Effector memory CD8-positive, alpha-beta T cell (primary cell): ENCODE measurements around the gene CPTP.

Experiments used
- ATAC-seq: fragments of 150-1000 bp; cut with Tn5 transposase; replicated peaks from 2 replicates; pipeline ENCODE4 v1.10.0; 2021; ENCODE audit warnings: mild to moderate bottlenecking, moderate library complexity
- DNase-seq, 3 experiments: peaks; one replicate each; pipeline ENCODE4 v3.0.0; 2021
- H3K27ac Mint-ChIP-seq, 2 donors: one replicate each; pipeline ENCODE4 v1.8.0; 2022; ENCODE audit warnings: mild to moderate bottlenecking in 2 of 2, mixed read lengths in 2 of 2, moderate library complexity in 2 of 2
- H3K27me3 Mint-ChIP-seq, 2 donors: one replicate each; pipeline ENCODE4 v1.8.0; 2022; ENCODE audit warnings: mixed read lengths in 2 of 2
- H3K36me3 Mint-ChIP-seq: one replicate; pipeline ENCODE4 v1.8.0; 2022; ENCODE audit warnings: mild to moderate bottlenecking, moderate library complexity, mixed read lengths; ENCODE audit not compliant: insufficient read depth
- H3K4me1 Mint-ChIP-seq, 2 donors: one replicate each; pipeline ENCODE4 v1.8.0; 2022; ENCODE audit warnings: low read depth in 2 of 2, mixed read lengths in 2 of 2
- H3K4me3 Mint-ChIP-seq, 2 donors: one replicate each; pipeline ENCODE4 v1.8.0; 2022; ENCODE audit warnings: mild to moderate bottlenecking in 2 of 2, mixed read lengths in 2 of 2, moderate library complexity in 2 of 2
- H3K9me3 Mint-ChIP-seq, 2 donors: one replicate each; pipeline ENCODE4 v1.8.0; 2022; ENCODE audit warnings: mixed read lengths in 2 of 2

The CPTP gene

DNA sequence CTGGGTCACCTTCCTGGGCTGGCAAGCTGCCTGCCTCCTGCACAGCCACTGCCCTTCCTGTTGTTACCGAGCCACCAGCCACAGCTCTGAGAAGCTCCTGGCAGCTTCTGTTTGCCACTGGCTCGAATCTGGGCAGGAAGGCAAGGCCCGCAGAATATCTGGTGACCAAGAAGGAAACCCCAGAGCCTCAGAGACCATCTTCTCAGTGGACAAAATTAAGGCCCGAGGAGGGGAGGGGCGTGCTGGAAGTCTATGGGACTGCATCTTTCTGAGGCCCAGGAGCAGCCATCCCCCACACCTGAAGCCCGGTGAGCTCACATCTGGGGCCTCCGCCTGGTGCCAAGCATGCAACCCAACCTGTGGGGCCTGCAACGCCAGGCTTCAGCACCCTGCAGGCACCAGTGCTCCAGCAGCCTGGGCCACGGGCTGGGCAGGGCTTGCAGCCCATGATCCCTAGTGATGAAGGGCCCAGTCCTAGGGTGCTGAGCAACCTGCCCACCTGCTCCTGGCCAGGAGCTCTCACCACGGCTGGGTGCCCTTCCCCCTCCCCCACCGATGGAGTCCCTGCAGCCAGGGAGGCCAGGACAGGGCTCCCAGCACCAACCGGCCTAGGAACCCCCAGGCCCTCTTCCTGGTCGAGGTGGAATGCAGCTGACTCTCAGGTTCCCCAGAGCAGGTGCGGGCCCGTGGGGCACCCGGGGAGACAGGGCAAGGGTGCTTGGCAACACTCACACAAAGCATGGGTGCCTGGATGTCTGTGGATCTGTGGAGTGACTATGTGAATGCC is 879 bp downstream of the CPTP start:
- DNase-seq (no peak), ATAC-seq (no peak)
- Mint-ChIP-seq H3K9me3 (no peaks in the 10 kb centered on the region), H3K27me3 (no peaks in the 10 kb centered on the region), H3K36me3 (peaks cover 16% of the 10 kb centered on the region), H3K4me3 (peak overlapping the region; percentile 86 to 92), H3K4me1 (peaks cover 19 to 31% of the 10 kb centered on the region in 2 donors), H3K27ac (peak overlapping the region in 1 of 2 donors; percentile 91)

DNA sequence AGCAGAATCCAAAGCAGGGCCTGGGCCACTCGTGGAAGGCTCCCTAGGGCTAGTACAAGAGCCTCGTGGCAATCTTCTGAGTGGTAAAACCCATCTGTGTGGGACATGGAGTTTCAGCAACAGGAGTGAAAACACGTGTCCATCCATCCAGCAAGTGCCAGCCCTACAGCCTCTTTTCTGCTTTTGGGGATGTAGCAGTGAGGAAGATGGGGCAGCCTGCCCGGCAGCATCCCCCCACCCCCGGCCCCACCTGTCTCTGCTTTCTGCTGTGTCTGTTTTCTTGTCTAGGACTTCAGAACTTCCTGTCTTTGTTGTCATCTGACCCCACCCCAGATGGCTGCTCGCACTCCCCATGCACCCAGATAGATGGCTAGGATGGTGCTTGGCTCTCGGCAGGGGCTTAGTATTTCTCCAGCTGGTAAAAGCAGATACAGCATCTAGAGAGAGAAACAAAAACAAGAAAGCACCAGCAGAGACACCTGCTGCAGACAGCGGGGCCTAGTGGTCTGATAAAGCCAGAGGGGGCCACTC is 1.5 kb downstream of the CPTP start:
- Mint-ChIP-seq H3K4me3 (peak overlapping the region; percentile 86 to 92), H3K4me1 (peaks cover 19 to 31% of the 10 kb centered on the region in 2 donors), H3K9me3 (no peaks in the 10 kb centered on the region), H3K27ac (peak overlapping the region in 1 of 2 donors; percentile 91), H3K27me3 (no peaks in the 10 kb centered on the region), H3K36me3 (peaks cover 16% of the 10 kb centered on the region)
- ATAC-seq (no peak), DNase-seq (no peak)

DNA sequence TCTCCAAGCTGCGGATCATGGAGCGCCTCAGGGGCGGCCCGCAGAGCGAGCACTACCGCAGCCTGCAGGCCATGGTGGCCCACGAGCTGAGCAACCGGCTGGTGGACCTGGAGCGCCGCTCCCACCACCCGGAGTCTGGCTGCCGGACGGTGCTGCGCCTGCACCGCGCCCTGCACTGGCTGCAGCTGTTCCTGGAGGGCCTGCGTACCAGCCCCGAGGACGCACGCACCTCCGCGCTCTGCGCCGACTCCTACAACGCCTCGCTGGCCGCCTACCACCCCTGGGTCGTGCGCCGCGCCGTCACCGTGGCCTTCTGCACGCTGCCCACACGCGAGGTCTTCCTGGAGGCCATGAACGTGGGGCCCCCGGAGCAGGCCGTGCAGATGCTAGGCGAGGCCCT is 2.7 kb downstream of the CPTP start:
- ATAC-seq, result no peak
- H3K27ac Mint-ChIP-seq, result peak overlapping the region in 1 of 2 donors; percentile 57

DNA sequence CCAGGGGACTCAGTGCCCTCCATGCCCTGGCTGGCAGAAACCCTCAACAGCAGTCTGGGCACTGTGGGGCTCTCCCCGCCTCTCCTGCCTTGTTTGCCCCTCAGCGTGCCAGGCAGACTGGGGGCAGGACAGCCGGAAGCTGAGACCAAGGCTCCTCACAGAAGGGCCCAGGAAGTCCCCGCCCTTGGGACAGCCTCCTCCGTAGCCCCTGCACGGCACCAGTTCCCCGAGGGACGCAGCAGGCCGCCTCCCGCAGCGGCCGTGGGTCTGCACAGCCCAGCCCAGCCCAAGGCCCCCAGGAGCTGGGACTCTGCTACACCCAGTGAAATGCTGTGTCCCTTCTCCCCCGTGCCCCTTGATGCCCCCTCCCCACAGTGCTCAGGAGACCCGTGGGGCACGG is 3.7 kb downstream of the CPTP start:
- Mint-ChIP-seq H3K9me3 (no peaks in the 10 kb centered on the region), H3K36me3 (peaks cover 21% of the 10 kb centered on the region)

More for the DNA sequence above, 2.7 kb downstream of the CPTP start:
- no peaks in the 10 kb centered on the region for H3K27me3 Mint-ChIP-seq
- peak overlapping the region in 1 of 2 donors; percentile 44 for H3K4me3 Mint-ChIP-seq
- peaks cover 16% of the 10 kb centered on the region for H3K36me3 Mint-ChIP-seq
- no peaks in the 10 kb centered on the region for H3K9me3 Mint-ChIP-seq
- peaks cover 19 to 26% of the 10 kb centered on the region in 2 donors for H3K4me1 Mint-ChIP-seq
- no peak for DNase-seq

DNA sequence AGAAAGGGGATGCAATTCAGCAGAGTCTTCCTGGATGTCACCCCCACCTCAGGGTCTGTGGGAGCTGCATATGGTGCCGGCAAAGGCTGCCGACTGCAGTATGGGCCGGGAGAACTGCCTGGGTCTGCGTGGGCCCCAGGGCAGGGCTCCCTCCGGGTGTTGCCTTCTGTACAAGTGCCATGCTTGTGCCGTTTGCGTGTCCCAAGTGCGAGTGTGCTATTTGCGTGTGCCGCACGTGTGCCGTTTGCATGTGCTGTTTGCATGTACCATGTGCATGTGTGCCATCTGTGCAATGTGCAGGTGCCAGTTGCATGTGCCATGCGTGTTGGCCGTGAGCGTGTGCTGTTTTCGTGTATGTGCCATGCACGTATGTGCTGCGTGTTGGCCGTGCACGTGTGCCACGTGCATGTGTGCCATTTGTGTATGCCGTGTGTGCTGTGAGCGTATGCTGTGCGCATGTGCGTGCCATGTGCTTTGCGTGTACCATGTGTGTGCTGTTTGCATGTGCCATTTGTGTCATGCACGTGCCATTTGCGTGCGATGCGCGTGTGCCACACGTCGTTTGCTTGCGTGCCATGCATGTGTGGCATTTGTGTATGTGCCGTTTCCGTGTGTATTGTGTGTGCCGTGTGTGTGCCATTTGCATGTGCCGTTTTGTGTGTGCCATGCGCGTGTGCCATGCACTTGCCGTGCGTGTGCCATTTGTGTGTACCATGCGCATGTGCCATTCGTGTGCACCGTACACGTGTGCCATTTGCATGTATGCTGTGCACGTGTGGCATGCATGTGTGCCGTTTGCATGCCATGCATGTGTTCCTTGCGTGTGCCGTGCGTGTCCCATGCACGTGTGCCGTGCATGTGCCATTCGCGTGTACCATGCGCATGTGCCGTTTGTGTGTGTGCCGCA is 5.0 kb downstream of the CPTP start:
- Mint-ChIP-seq H3K36me3 (peaks cover 17% of the 10 kb centered on the region), H3K4me3 (no peak overlapping the region), H3K27me3 (no peaks in the 10 kb centered on the region), H3K4me1 (peaks cover 7 to 17% of the 10 kb centered on the region in 2 donors), H3K27ac (no peak overlapping the region), H3K9me3 (no peaks in the 10 kb centered on the region)
- DNase-seq (no peak), ATAC-seq (no peak)

More for the DNA sequence above, 3.7 kb downstream of the CPTP start:
- Mint-ChIP-seq H3K27ac (no peak overlapping the region), H3K4me3 (no peak overlapping the region), H3K4me1 (peaks cover 15 to 23% of the 10 kb centered on the region in 2 donors), H3K27me3 (no peaks in the 10 kb centered on the region)
- ATAC-seq, result no peak
- no peak for DNase-seq

DNA sequence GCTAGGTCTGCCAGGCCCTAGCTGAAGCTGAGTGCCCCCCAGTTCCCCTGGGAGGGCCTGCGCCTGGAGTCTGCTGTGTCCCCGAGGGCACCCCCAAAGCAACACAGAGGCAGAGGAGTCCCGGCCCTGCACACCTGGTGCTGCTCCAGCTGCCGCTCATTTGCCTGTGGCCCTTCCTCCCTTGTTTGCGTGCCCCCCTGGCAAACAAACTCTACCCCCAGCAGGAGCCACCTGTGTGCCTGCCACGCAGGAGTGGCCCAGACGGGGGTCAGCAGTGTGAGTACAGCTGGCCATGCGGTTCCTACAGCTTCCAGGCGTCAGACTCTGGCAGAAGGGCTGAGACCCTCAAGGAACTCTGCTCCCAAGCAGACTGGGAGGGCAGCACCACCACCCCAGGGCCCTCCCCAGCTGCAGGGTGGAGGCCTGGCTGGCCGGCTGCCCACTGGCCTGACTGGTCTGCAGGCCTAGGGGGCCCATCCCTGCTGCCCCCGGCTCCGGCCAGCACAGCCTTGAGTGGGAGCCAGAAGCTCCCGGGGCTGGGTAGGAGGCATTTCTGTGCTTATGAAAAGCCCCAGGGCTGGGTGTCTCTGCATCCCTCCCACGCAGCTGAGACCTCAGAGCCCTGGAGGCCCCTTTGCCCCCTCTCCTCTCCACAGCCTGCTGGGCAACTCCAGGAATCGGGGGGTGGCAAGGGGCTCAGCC is 5.9 kb downstream of the CPTP start:
- no peak overlapping the region for H3K27ac Mint-ChIP-seq
- ATAC-seq, result no peak
- H3K9me3 Mint-ChIP-seq, result no peaks in the 10 kb centered on the region
- no peaks in the 10 kb centered on the region for H3K27me3 Mint-ChIP-seq
- H3K36me3 Mint-ChIP-seq, result peaks cover 16% of the 10 kb centered on the region
- no peak for DNase-seq
- H3K4me1 Mint-ChIP-seq, result peaks cover 6 to 14% of the 10 kb centered on the region in 2 donors
- no peak overlapping the region for H3K4me3 Mint-ChIP-seq

DNA sequence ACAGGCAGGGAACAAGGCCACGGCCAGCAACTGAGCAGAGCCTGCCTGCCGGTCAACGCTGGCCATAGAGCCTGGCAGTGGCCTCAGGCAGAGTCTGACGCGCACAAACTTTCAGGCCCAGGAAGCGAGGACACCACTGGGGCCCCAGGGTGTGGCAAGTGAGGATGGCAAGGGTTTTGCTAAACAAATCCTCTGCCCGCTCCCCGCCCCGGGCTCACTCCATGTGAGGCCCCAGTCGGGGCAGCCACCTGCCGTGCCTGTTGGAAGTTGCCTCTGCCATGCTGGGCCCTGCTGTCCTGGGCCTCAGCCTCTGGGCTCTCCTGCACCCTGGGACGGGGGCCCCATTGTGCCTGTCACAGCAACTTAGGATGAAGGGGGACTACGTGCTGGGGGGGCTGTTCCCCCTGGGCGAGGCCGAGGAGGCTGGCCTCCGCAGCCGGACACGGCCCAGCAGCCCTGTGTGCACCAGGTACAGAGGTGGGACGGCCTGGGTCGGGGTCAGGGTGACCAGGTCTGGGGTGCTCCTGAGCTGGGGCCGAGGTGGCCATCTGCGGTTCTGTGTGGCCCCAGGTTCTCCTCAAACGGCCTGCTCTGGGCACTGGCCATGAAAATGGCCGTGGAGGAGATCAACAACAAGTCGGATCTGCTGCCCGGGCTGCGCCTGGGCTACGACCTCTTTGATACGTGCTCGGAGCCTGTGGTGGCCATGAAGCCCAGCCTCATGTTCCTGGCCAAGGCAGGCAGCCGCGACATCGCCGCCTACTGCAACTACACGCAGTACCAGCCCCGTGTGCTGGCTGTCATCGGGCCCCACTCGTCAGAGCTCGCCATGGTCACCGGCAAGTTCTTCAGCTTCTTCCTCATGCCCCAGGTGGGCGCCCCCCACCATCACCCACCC is 6.7 kb downstream of the CPTP start, which contains the start of gene TAS1R3:
Gene TAS1R3, plus strand, starts transcription at position 213 of the 898 bp plus-strand sequence. Its CDS starts 66 bp downstream, at position 279.
- peaks cover under 1 to 9% of the 10 kb centered on the region in 2 donors for H3K4me1 Mint-ChIP-seq
- no peaks in the 10 kb centered on the region for H3K27me3 Mint-ChIP-seq
- no peaks in the 10 kb centered on the region for H3K9me3 Mint-ChIP-seq
- peaks cover 16% of the 10 kb centered on the region for H3K36me3 Mint-ChIP-seq
- ATAC-seq (no peak), DNase-seq (no peak)
- no peak within 1 kb of the TSS for H3K4me3 Mint-ChIP-seq
- no peak within 1 kb of the TSS for H3K27ac Mint-ChIP-seq

DNA sequence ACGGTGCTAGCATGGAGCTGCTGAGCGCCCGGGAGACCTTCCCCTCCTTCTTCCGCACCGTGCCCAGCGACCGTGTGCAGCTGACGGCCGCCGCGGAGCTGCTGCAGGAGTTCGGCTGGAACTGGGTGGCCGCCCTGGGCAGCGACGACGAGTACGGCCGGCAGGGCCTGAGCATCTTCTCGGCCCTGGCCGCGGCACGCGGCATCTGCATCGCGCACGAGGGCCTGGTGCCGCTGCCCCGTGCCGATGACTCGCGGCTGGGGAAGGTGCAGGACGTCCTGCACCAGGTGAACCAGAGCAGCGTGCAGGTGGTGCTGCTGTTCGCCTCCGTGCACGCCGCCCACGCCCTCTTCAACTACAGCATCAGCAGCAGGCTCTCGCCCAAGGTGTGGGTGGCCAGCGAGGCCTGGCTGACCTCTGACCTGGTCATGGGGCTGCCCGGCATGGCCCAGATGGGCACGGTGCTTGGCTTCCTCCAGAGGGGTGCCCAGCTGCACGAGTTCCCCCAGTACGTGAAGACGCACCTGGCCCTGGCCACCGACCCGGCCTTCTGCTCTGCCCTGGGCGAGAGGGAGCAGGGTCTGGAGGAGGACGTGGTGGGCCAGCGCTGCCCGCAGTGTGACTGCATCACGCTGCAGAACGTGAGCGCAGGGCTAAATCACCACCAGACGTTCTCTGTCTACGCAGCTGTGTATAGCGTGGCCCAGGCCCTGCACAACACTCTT is 7.6 kb downstream of the CPTP start:
- Mint-ChIP-seq H3K4me1 (peaks cover 0 to 9% of the 10 kb centered on the region in 2 donors), H3K27me3 (no peaks in the 10 kb centered on the region), H3K4me3 (no peak overlapping the region), H3K27ac (no peak overlapping the region), H3K36me3 (peaks cover 17% of the 10 kb centered on the region), H3K9me3 (no peaks in the 10 kb centered on the region)
- DNase-seq, result no peak
- no peak for ATAC-seq

DNA sequence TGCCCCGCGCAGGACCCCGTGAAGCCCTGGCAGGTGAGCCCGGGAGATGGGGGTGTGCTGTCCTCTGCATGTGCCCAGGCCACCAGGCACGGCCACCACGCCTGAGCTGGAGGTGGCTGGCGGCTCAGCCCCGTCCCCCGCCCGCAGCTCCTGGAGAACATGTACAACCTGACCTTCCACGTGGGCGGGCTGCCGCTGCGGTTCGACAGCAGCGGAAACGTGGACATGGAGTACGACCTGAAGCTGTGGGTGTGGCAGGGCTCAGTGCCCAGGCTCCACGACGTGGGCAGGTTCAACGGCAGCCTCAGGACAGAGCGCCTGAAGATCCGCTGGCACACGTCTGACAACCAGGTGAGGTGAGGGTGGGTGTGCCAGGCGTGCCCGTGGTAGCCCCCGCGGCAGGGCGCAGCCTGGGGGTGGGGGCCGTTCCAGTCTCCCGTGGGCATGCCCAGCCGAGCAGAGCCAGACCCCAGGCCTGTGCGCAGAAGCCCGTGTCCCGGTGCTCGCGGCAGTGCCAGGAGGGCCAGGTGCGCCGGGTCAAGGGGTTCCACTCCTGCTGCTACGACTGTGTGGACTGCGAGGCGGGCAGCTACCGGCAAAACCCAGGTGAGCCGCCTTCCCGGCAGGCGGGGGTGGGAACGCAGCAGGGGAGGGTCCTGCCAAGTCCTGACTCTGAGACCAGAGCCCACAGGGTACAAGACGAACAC is 8.3 kb downstream of the CPTP start:
- no peak overlapping the region for H3K27ac Mint-ChIP-seq
- H3K4me3 Mint-ChIP-seq, result no peak overlapping the region
- peaks cover 18% of the 10 kb centered on the region for H3K36me3 Mint-ChIP-seq
- ATAC-seq (no peak), DNase-seq (no peak)
- no peaks in the 10 kb centered on the region for H3K9me3 Mint-ChIP-seq
- no peaks in the 10 kb centered on the region for H3K27me3 Mint-ChIP-seq
- peaks cover 0 to 5% of the 10 kb centered on the region in 2 donors for H3K4me1 Mint-ChIP-seq

DNA sequence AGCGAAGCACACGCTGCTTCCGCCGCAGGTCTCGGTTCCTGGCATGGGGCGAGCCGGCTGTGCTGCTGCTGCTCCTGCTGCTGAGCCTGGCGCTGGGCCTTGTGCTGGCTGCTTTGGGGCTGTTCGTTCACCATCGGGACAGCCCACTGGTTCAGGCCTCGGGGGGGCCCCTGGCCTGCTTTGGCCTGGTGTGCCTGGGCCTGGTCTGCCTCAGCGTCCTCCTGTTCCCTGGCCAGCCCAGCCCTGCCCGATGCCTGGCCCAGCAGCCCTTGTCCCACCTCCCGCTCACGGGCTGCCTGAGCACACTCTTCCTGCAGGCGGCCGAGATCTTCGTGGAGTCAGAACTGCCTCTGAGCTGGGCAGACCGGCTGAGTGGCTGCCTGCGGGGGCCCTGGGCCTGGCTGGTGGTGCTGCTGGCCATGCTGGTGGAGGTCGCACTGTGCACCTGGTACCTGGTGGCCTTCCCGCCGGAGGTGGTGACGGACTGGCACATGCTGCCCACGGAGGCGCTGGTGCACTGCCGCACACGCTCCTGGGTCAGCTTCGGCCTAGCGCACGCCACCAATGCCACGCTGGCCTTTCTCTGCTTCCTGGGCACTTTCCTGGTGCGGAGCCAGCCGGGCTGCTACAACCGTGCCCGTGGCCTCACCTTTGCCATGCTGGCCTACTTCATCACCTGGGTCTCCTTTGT is 9.1 kb downstream of the CPTP start:
- no peak overlapping the region for H3K27ac Mint-ChIP-seq
- no peak overlapping the region for H3K4me3 Mint-ChIP-seq
- no peak for ATAC-seq
- no peak for DNase-seq
- no peaks in the 10 kb centered on the region for H3K9me3 Mint-ChIP-seq
- H3K27me3 Mint-ChIP-seq, result no peaks in the 10 kb centered on the region
- peaks cover 15% of the 10 kb centered on the region for H3K36me3 Mint-ChIP-seq
- H3K4me1 Mint-ChIP-seq, result peaks cover 0 to 5% of the 10 kb centered on the region in 2 donors

DNA sequence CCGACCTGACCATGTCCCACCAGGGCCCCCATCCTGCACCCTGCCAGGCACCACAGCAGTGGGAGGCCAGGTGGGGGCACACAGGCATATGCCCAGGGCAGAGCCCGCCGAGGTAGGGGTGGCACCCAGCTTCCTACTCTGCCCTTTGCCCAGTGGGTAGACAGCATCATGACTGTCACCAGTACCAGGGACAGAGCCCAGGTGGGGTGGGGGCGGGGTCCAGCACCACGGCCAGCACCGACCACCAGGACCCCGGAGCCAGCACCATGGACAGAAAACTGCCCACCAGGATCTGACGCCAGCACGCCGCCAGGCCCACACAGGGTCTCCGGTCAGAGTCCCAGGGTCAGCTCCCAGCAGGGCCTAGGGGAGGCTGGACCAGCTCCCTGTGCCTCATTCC is 10.2 kb downstream of the CPTP start:
- H3K4me1 Mint-ChIP-seq, result peaks cover 0 to 2% of the 10 kb centered on the region in 2 donors
- H3K36me3 Mint-ChIP-seq, result peaks cover 19% of the 10 kb centered on the region
- no peak overlapping the region for H3K4me3 Mint-ChIP-seq
- H3K27me3 Mint-ChIP-seq, result no peaks in the 10 kb centered on the region
- no peak overlapping the region for H3K27ac Mint-ChIP-seq
- ATAC-seq (no peak), DNase-seq (no peak)
- no peaks in the 10 kb centered on the region for H3K9me3 Mint-ChIP-seq
